ENCODE measurements around the gene GSE1.

DNA sequence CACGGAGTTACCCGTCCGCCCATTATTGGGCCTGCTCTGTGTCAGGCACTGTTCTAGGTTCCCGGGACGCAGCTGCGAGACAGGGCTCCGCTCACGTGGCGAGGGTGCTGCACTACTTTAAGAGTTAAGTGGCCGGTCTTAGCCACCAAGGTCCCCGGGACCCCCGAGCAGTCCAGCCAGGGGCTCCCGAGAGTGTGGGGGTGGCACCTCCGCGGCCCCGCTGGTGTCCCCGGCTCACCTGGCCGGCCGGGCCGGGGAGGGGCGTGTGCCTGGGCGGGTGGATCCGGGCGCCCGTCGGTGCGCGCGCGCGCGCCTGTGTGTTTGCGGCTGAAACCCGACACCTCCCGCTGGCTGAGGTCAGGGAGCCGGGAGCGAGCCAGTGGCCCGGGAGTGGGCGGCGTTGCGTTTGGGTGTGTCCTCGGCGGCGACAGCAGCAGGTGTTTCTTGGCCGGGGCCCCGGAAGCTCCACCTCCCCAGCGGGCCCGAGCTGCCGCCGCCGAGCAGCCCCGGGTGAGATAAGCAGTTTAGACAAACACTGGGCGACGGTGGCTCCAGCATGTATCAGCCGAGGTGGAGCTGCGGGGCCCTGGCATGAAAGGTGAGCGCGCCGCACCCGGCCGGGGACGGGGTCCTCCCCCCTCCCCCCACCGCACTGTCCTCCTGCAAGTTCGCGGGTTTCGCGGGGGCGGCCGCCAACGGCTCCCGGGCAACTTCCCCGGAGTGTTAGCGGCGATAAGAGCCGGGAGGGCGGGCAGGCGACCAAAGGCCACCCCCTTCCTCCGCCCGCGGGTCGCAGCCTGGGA is at the start of gene GSE1:
- TF ChIP-seq, protein P1, sequence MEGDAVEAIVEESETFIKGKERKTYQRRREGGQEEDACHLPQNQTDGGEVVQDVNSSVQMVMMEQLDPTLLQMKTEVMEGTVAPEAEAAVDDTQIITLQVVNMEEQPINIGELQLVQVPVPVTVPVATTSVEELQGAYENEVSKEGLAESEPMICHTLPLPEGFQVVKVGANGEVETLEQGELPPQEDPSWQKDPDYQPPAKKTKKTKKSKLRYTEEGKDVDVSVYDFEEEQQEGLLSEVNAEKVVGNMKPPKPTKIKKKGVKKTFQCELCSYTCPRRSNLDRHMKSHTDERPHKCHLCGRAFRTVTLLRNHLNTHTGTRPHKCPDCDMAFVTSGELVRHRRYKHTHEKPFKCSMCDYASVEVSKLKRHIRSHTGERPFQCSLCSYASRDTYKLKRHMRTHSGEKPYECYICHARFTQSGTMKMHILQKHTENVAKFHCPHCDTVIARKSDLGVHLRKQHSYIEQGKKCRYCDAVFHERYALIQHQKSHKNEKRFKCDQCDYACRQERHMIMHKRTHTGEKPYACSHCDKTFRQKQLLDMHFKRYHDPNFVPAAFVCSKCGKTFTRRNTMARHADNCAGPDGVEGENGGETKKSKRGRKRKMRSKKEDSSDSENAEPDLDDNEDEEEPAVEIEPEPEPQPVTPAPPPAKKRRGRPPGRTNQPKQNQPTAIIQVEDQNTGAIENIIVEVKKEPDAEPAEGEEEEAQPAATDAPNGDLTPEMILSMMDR (IDR thresholded peaks at IDR 0.05): peak; percentile 11 to 38 (median 16)
- TF ChIP-seq POLR2AphosphoS5 (IDR thresholded peaks at IDR 0.05): peak; percentile 7 to 68 (median 8)
- peak; percentile 19 for TF ChIP-seq POLR2A (IDR thresholded peaks at IDR 0.05)

Measured in breast epithelium (tissue), 3 donors.